Large intestine (tissue), 1 donor: Measurements from ENCODE around the gene HFM1. TPM values are rescaled to one million over a fixed set of nuclear protein-coding genes. Genes with fewer than 3 reads are reported as not detected.

Experiments used
- polyA plus RNA-seq: library from polyadenylated mRNA; unstranded; fragments of 120-200 nt; gene quantifications from one replicate; pipeline ENCODE4 v1.2.1, GENCODE V29; 2013

HFM1 gene
- polyA plus RNA-seq, 1 donor, result 1.5 TPM

Other genes starting within 250 kb of the HFM1 start
- gene CDC7, start 96.0 kb upstream of the HFM1 start, polyA plus RNA-seq, result 9.9 TPM